ENCODE data around the gene ITGAX. TPM values are rescaled to one million over a fixed set of nuclear protein-coding genes. Genes with fewer than 3 reads are reported as not detected.

The ITGAX gene
- total RNA-seq, 1 experiment from 2014 or later, result 0.14 TPM

GRCh38 chr16:31430380-31431052 lies 75.5 kb downstream of the ITGAX start:
- CTCF ChIA-PET, result interaction anchor here (0.6 to 3.8 kb wide), 10 partner anchors 13 to 1395 kb away, joined by 3 to 28 read pairs (median 4); partner anchors contain the start of gene ZNF843
- TF ChIP-seq CTCF (IDR thresholded peaks at IDR 0.05; ENCODE audit: unreplicated experiment), result no peak
- intact Hi-C loops (cut with micrococcal nuclease), result no loop called here
- Mint-ChIP-seq H3K4me1 (ENCODE audit: insufficient read depth, unreplicated experiment) (no peaks in the 10 kb centered on the region), H3K9me3 (ENCODE audit: unreplicated experiment) (no peaks in the 10 kb centered on the region), H3K27me3 (ENCODE audit: insufficient read depth, unreplicated experiment) (no peaks in the 10 kb centered on the region), H3K36me3 (ENCODE audit: insufficient read depth, unreplicated experiment) (peaks cover 4% of the 10 kb centered on the region), H3K27ac (ENCODE audit: low read depth, unreplicated experiment) (no peak overlapping the region), H3K4me3 (ENCODE audit: unreplicated experiment) (no peak overlapping the region)
- no peak for DNase-seq (ENCODE audit: unreplicated experiment)
- POLR2A ChIA-PET, result interaction anchor here (3.1 kb wide), 1 partner anchor 23 kb away, joined by 27 read pairs; no protein-coding TSS in a partner anchor
- BruUV-seq (replicated peaks), result no TSS peak

Other genes with a start within 250 kb of the ITGAX start
- gene BCKDK, start 246.8 kb upstream of the ITGAX start, total RNA-seq (2022), result 31.7 and 41.0 TPM in 2 replicates
- gene KAT8, start 237.5 kb upstream of the ITGAX start, total RNA-seq (2022), result 42.0 and 45.8 TPM in 2 replicates
- gene PRSS8, start 219.4 kb upstream of the ITGAX start, total RNA-seq (2022), result 24.6 and 32.6 TPM in 2 replicates
- 0.49 and 1.0 TPM in 2 replicates for gene PRSS36, start 205.1 kb upstream of the ITGAX start, total RNA-seq (2022)
- gene FUS, start 175.0 kb upstream of the ITGAX start, total RNA-seq (2022), result 451 and 481 TPM in 2 replicates
- gene PYCARD, start 152.4 kb upstream of the ITGAX start, total RNA-seq (2022), result 0.47 and 0.76 TPM in 2 replicates
- not detected in 2 replicates for gene TRIM72, start 141.1 kb upstream of the ITGAX start, total RNA-seq (2022)
- gene PYDC1, start 138.0 kb upstream of the ITGAX start, total RNA-seq (2022), result not detected in 2 replicates
- 0.76 TPM in 1 of 2 replicates, not detected in the other for gene ITGAM, start 95.2 kb upstream of the ITGAX start, total RNA-seq (2022)
- gene ITGAD, start 38.2 kb downstream of the ITGAX start, total RNA-seq (2022), result not detected in 2 replicates
- not detected in 2 replicates for gene COX6A2, start 73.2 kb downstream of the ITGAX start, total RNA-seq (2022)
- gene ZNF843, start 87.6 kb downstream of the ITGAX start, total RNA-seq (2022), result 0.19 and 0.29 TPM in 2 replicates
- 8.1 and 10.1 TPM in 2 replicates for gene ARMC5, start 104.3 kb downstream of the ITGAX start, total RNA-seq (2022)
- 14.2 and 14.7 TPM in 2 replicates for gene TGFB1I1, start 117.0 kb downstream of the ITGAX start, total RNA-seq (2022)
- not detected in 2 replicates for gene SLC5A2, start 127.9 kb downstream of the ITGAX start, total RNA-seq (2022)
- 72.0 and 88.8 TPM in 2 replicates for gene RUSF1, start 153.2 kb downstream of the ITGAX start, total RNA-seq (2022)
- not detected in 2 replicates for gene AHSP, start 172.7 kb downstream of the ITGAX start, total RNA-seq (2022)